SW480 (cell line): ENCODE results near the gene IL7R.
A peak's percentile ranks its signal among the peaks of the same experiment; 100 is the strongest.

Experiments
- DNase-seq: peaks from one replicate; pipeline ENCODE4 v3.0.0-alpha.2; 2016; ENCODE audit warnings: low spot score

Gene IL7R

GRCh38 chr5:35856765-35857351, at the start of gene IL7R:
Gene IL7R (plus strand): TSS chr5:35856891. CDS start chr5:35856978, 87 bp downstream.
- no peak for DNase-seq

DNA sequence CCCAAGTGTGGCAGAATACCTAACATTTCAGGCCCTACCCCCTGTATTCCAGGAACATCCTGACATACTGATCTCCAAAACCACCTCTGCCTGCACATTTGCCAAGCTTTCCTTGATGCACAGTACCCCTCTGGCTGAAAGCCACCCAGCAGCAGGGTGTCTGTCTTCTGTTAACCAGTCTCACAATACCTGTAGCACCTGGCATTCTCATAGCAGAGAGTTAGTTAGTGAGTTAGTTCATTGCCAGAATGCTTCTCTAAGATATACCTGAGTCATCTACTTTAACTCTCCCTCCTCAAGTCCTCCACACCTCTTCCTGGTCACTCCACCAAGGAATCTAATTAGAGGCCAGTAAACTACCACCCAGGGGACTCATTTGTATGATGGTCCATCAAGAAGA, 46.1 kb upstream of the IL7R start:
- DNase-seq: no peak

- DNase-seq: no peak
Measured at GRCh38 chr5:35811108-35811741, 45.5 kb upstream of the IL7R start.

- no peak for DNase-seq
Measured at GRCh38 chr5:35813521-35813920, 43.2 kb upstream of the IL7R start.

GRCh38 chr5:35815089-35815936, 41.4 kb upstream of the IL7R start:
- DNase-seq: peak; percentile 30

- no peak for DNase-seq
Measured at GRCh38 chr5:35816881-35817521, 39.7 kb upstream of the IL7R start.

DNA sequence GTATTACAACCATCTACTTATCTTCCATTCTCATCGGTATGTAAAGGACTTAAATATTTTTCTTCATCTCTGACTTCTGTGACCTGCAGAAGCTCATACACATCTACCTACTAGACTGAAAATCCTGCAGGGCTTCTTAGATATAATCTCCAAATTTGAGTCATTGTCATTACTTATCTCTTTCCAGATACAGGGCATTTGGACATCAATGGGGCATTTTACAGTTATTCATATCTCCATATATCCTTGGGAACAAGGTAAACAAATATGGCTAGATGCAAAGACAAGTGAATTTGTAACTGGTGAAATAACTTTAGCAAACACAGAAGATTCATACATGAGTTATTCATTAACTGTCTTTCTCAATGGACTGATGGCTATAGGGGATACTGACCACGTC, 37.7 kb upstream of the IL7R start:
- DNase-seq: no peak

DNA sequence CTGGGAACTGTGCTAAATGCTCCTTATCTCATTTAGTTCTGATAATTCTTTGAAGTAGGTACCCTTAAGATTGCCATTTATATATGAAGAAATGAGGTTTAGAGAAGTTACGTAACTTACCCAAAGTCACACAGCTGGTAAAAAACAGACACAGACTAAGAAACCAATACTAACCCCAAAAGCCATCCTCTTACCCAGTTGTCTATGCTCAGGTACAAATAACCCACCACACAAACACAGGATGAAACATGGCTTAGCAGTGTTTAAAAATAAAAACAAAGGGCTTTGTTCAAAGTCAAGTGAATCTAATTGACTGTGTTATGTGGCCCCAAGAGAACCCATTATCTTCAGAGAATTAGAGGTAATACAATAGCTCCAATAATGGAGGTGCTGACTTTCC, 37.0 kb upstream of the IL7R start:
- no peak for DNase-seq

DNA sequence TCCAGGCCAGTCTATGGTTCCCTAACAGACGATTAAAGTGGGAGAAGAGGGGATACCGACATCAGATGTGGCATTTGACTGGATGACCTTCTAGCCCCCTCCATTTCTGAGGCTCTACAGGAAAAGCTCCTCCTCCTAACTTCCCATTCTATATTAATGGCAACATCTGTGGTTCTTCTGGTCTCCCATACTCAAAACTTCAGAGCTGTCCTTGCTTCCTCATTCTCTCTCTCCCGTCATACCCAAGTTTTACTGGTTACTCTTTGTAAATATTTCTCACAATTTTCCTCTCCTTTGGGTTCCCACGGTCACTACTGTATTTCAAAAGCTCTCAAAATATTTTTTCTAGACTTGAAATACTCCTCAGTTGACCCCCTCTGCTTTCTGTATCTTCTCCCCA, 36.0 kb upstream of the IL7R start:
- no peak for DNase-seq

DNA sequence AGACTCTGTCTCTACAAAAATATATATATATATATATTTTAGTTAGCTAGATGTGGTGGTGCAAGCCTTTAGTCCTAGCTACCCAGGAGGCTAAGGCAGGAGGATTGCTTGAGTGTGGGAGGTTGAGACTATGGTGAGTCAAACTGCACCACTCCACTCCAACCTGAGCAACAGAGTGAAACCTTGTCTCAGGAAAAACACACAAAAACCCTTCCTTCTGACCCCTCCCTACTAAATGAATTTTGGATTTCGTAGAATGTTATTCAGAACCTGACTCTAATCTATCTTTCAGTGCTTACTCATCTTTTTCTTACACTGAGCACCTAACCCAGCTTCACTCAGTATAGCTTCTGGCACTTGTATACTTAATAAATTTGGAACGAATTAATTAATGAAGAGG, 35.2 kb upstream of the IL7R start:
- no peak for DNase-seq

GRCh38 chr5:35822511-35822910, 34.2 kb upstream of the IL7R start:
- DNase-seq: no peak

DNA sequence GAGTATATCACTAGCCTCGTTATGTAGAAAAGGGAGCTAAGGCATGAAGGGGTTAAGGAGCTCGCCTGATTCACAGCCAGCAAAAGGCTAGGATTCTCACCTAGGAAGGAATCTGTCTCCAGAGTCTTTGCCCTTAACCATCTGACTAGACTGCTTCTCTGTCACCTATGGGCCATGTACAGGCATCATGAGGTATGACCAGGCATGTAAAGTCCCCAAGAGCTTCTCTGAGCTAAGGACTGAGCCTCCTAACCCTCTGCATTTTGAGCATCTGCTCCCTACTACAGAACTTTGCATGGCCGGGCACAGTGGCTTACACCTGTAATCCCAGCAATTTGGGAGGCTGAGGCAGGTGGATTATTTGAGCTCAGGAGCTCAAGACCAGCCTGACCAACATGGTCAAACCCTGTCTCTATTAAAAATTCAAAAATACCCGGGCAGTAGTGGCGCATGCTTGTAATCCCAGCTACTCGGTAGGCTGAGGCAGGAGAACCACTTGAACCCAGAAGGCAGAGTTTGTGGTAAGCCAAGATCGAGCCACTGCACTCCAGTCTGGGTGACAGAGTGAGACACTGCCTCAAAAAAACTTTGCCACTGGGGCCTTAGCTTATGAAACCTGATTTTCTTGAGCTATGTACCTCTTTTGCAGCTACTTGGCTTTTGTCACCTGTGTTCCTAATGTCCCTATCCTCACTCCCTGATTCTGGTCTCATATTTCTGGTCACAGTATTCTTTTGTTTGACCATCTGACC, 33.2 kb upstream of the IL7R start:
- DNase-seq: no peak

GRCh38 chr5:35826056-35826455, 30.6 kb upstream of the IL7R start:
- no peak for DNase-seq

- DNase-seq: no peak
Measured at GRCh38 chr5:35826554-35826953, 30.1 kb upstream of the IL7R start.

DNA sequence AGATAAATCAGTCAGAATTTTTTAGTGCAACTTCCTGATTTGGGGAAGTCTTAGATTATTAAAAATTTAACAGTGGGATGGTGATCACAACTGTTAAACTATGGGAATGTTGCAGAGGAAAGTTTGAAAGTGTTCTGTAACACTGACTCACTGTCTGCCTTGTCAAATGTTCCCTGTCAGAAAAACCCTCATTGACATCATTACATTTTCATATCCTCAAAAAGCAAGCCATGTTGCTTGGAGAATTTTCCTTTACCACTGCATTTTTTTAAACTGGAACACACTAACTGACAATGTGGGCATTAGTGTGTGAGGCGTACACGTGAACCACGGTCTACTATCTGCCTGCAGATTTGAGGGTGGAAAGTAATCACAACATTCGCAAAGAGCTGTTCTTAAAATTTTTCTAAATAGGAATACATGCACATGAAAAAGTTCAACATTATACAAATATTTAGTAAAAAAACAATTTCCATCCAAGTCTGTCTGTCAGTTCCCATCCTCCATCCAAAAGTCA, 28.6 kb upstream of the IL7R start:
- DNase-seq: no peak

- DNase-seq: no peak
Measured at GRCh38 chr5:35830587-35830986, 26.1 kb upstream of the IL7R start.

DNA sequence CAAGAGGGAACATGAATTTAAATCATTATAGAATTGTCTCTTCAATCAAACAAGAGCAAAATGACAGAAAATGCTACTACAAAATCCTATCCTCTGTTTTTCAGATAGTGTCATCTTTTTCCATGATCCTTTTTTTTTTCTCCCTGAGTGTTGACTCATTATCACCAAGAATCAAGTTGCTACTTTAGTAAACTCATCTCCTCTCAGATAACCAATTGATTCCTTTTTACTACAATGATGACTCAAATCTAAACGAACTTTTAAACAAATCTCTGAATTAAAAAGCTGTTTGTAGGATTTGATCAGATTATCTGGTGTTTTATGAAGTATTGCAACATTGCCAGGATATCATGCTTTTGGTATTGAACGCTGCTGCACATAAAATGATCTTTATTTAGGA, 23.9 kb upstream of the IL7R start:
- DNase-seq: no peak

- DNase-seq: no peak
Measured at GRCh38 chr5:35833224-35833623, 23.5 kb upstream of the IL7R start.

DNA sequence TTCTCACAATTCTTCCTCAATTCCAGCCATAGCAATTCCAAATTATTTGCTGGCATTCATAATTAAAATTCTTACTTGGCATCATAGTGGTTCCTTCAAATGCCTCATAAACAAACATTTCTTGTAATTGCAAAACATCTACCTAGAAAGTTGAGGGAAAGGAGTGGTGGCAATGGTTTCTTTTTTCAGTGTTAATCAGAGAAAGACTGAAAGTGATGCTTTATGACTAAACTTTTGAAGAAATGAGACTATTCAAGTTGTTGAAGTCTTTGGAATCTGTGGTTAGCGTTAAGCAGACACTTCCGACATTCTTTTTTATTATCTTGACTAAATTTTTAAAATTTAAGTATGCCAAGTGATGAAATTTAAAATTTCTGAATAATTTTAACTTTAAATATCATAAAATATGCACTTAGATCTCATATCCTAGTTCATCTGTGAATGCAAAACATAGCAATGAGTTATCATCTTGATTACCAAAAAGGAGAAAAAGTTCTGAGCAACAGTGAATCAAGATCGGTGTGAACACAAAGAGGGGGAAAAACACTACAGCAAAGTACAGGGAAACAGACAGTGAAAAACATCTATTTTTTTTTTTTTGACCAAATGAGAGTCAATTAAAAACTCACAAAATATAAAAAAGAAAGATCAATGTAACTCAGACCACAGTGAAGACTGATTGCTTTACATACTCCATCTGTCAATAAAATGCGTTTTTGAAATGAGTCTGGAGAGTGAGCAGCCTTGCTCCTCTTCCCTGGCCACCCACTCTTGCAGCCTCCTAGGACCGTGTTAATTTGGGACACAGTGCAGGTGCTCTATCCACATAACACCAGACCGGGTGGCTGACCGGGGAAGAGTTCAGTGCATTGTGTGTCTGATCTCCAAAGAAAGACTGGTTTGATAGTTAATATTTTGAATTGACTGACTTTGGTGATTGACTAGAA, 20.6 kb upstream of the IL7R start:
- DNase-seq: no peak

- no peak for DNase-seq
Measured at GRCh38 chr5:35838370-35839042, 18.2 kb upstream of the IL7R start.
